Measurements from ENCODE around the gene NAA10.

The NAA10 gene

DNA sequence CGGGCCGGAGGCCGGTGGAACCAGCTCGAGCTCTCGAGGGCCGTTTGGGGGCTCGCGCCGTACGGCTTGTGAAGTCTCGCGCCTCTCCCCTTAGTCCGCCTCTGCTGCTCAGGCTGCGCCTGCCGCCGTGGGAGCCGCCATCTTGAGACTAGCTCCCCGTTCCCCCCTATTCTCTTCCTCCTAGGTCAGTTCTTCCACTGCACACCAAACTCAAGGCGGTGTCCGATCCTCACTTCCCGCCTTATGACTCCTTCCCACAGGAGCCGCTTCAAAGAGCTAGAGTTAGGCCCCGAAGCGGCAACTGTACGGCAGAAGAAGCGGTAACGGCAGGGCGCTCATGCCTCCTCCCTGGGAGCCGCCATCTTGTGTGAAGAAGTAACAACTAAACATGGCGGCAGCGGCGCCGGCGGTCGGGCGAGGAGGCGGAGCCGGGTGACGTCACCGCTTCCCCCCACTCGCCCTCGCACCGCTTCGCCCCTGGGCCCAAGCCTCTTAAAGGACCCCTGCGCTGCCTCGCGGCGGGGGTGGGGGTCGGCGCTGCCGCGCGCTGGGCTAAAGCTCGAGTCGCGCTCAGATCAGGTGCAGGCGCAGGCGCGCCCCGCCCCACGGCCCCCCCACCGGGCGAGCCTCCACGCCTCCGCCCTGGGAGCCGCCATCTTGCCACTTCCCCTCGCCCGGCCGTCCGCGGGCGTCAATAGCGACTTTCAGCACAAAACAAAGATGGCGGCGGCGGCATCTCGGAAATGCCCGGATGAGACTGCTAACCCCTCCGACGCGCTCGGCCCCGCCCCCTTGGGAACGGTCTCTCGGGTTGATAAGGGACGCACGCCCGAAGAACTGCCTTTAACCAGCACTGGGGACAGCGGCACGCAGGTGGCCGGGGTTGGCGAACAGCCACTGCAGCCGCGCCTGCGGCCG lies 36.9 kb upstream of the NAA10 start, which contains the start of gene HCFC1 (continued):
- no peak for TF ChIP-seq ZNF175 (tag by site-specific recombination; IDR thresholded peaks at IDR 0.05)
- TF ChIP-seq KLF9 (tag by site-specific recombination; IDR thresholded peaks at IDR 0.05; ENCODE audit: low read depth), result peak; percentile 93
- TF ChIP-seq ZNF677 (tag by site-specific recombination; IDR thresholded peaks at IDR 0.05), result peak; percentile 28; the same call in 1 of the 2 replicates
- no peak for TF ChIP-seq ZNF433 (tag by site-specific recombination; IDR thresholded peaks at IDR 0.05; ENCODE audit: low read depth)
- TF ChIP-seq, protein P1, sequence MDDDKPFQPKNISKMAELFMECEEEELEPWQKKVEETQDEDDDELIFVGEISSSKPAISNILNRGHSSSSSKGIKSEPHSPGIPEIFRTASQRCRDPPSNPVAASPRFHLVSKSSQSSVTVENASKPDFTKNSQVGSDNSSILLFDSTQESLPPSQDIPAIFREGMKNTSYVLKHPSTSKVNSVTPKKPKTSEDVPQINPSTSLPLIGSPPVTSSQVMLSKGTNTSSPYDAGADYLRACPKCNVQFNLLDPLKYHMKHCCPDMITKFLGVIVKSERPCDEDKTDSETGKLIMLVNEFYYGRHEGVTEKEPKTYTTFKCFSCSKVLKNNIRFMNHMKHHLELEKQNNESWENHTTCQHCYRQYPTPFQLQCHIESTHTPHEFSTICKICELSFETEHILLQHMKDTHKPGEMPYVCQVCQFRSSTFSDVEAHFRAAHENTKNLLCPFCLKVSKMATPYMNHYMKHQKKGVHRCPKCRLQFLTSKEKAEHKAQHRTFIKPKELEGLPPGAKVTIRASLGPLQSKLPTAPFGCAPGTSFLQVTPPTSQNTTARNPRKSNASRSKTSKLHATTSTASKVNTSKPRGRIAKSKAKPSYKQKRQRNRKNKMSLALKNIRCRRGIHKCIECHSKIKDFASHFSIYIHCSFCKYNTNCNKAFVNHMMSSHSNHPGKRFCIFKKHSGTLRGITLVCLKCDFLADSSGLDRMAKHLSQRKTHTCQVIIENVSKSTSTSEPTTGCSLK (tag by site-specific recombination; IDR thresholded peaks at IDR 0.05), result no peak
- TF ChIP-seq OSR2 (tag by site-specific recombination; IDR thresholded peaks at IDR 0.05), result 0 out of 2 replicates have a peak, but pooled peaks have one; percentile 20
- no peak for TF ChIP-seq GLI4 (tag by site-specific recombination; IDR thresholded peaks at IDR 0.05)
- peak; percentile 94 for TF ChIP-seq ZXDB (tag by site-specific recombination; IDR thresholded peaks at IDR 0.05)
- TF ChIP-seq EGR2 (tag by site-specific recombination; IDR thresholded peaks at IDR 0.05; ENCODE audit: low read depth), result peak; percentile 89
- no peak for TF ChIP-seq ZNF426 (tag by site-specific recombination; IDR thresholded peaks at IDR 0.05)
- no peak for TF ChIP-seq ZNF132 (tag by site-specific recombination; IDR thresholded peaks at IDR 0.05; ENCODE audit: borderline replicate concordance)
- no peak for TF ChIP-seq RBAK (tag by site-specific recombination; IDR thresholded peaks at IDR 0.05)
- no peak for TF ChIP-seq ZNF510 (tag by site-specific recombination; IDR thresholded peaks at IDR 0.05; ENCODE audit: insufficient replicate concordance)
- peak; percentile 70; the same call in 1 of the 2 replicates for TF ChIP-seq MYNN (tag by site-specific recombination; IDR thresholded peaks at IDR 0.05; ENCODE audit: borderline replicate concordance)
- TF ChIP-seq ZNF555 (tag by site-specific recombination; conservative IDR thresholded peaks at IDR 0.05), result no peak
- peak; percentile 85 for TF ChIP-seq TCF7L2 (IDR thresholded peaks at IDR 0.05; ENCODE audit: borderline replicate concordance, low read depth, low read length)
- no peak for TF ChIP-seq ZNF621 (tag by site-specific recombination; IDR thresholded peaks at IDR 0.05)
- no peak for TF ChIP-seq ZNF768 (tag by site-specific recombination; IDR thresholded peaks at IDR 0.05)
- peak; percentile 21; the same call in 1 of the 2 replicates for TF ChIP-seq ZNF394 (tag by site-specific recombination; IDR thresholded peaks at IDR 0.05; ENCODE audit: borderline replicate concordance)
- TF ChIP-seq ZNF561 (tag by site-specific recombination; IDR thresholded peaks at IDR 0.05; ENCODE audit: borderline replicate concordance), result peak; percentile 95
- TF ChIP-seq, protein P2, sequence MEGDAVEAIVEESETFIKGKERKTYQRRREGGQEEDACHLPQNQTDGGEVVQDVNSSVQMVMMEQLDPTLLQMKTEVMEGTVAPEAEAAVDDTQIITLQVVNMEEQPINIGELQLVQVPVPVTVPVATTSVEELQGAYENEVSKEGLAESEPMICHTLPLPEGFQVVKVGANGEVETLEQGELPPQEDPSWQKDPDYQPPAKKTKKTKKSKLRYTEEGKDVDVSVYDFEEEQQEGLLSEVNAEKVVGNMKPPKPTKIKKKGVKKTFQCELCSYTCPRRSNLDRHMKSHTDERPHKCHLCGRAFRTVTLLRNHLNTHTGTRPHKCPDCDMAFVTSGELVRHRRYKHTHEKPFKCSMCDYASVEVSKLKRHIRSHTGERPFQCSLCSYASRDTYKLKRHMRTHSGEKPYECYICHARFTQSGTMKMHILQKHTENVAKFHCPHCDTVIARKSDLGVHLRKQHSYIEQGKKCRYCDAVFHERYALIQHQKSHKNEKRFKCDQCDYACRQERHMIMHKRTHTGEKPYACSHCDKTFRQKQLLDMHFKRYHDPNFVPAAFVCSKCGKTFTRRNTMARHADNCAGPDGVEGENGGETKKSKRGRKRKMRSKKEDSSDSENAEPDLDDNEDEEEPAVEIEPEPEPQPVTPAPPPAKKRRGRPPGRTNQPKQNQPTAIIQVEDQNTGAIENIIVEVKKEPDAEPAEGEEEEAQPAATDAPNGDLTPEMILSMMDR (tag by site-specific recombination; IDR thresholded peaks at IDR 0.05), result no peak; the same call in 1 of the 2 replicates
- TF ChIP-seq, protein P3, sequence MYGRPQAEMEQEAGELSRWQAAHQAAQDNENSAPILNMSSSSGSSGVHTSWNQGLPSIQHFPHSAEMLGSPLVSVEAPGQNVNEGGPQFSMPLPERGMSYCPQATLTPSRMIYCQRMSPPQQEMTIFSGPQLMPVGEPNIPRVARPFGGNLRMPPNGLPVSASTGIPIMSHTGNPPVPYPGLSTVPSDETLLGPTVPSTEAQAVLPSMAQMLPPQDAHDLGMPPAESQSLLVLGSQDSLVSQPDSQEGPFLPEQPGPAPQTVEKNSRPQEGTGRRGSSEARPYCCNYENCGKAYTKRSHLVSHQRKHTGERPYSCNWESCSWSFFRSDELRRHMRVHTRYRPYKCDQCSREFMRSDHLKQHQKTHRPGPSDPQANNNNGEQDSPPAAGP (tag by site-specific recombination; IDR thresholded peaks at IDR 0.05), result 0 out of 2 replicates have a peak, but pooled peaks have one; percentile 72
- TF ChIP-seq, protein P4, sequence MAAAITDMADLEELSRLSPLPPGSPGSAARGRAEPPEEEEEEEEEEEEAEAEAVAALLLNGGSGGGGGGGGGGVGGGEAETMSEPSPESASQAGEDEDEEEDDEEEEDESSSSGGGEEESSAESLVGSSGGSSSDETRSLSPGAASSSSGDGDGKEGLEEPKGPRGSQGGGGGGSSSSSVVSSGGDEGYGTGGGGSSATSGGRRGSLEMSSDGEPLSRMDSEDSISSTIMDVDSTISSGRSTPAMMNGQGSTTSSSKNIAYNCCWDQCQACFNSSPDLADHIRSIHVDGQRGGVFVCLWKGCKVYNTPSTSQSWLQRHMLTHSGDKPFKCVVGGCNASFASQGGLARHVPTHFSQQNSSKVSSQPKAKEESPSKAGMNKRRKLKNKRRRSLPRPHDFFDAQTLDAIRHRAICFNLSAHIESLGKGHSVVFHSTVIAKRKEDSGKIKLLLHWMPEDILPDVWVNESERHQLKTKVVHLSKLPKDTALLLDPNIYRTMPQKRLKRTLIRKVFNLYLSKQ (tag by site-specific recombination; IDR thresholded peaks at IDR 0.05; ENCODE audit: borderline replicate concordance), result no peak
- 0 out of 2 replicates have a peak, but pooled peaks have one; percentile 31 for TF ChIP-seq ZNF223 (tag by site-specific recombination; IDR thresholded peaks at IDR 0.05)
- TF ChIP-seq ZNF2 (tag by site-specific recombination; IDR thresholded peaks at IDR 0.05), result peak; percentile 68
- TF ChIP-seq, protein P5, sequence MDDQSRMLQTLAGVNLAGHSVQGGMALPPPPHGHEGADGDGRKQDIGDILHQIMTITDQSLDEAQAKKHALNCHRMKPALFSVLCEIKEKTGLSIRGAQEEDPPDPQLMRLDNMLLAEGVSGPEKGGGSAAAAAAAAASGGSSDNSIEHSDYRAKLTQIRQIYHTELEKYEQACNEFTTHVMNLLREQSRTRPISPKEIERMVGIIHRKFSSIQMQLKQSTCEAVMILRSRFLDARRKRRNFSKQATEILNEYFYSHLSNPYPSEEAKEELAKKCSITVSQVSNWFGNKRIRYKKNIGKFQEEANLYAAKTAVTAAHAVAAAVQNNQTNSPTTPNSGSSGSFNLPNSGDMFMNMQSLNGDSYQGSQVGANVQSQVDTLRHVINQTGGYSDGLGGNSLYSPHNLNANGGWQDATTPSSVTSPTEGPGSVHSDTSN (CRISPR knock-in tag; IDR thresholded peaks at IDR 0.05), result 0 out of 2 replicates have a peak, but pooled peaks have one; percentile 2
- no peak for TF ChIP-seq ZNF112 (tag by site-specific recombination; IDR thresholded peaks at IDR 0.05)
- TF ChIP-seq ZNF707 (tag by site-specific recombination; IDR thresholded peaks at IDR 0.05), result no peak
- peak; percentile 32; the same call in 1 of the 2 replicates for TF ChIP-seq ZBTB1 (tag by site-specific recombination; IDR thresholded peaks at IDR 0.05)
- TF ChIP-seq ZNF416 (tag by site-specific recombination; IDR thresholded peaks at IDR 0.05), result no peak
- peak; percentile 93 for TF ChIP-seq ZSCAN30 (tag by site-specific recombination; IDR thresholded peaks at IDR 0.05)
- TF ChIP-seq GFI1B (tag by site-specific recombination; IDR thresholded peaks at IDR 0.05), result no peak
